H1 (cell line): ENCODE results near the gene VSTM2B.

Source experiments
- CTCF ChIP-seq, 3 experiments: IDR thresholded peaks; 1 replicate in 2 of 3; 2 replicates in 1 of 3; pipeline versions ENCODE4 v1.5.1 to v1.6.1; 2011; ENCODE audit warnings: low read length in 3 of 3, mild to moderate bottlenecking in 3 of 3, inconsistent platforms in 2 of 3, low read depth in 1 of 3, moderate library complexity in 1 of 3; ENCODE audit not compliant: insufficient read depth in 1 of 3; ENCODE audit errors: control extremely low read depth in 1 of 3
- EP300 ChIP-seq, 2 experiments: IDR thresholded peaks; 1 replicate in 1 of 2; 2 replicates in 1 of 2; pipeline ENCODE4 v1.6.1; 2011 to 2012; ENCODE audit warnings: low read depth in 2 of 2, low read length in 2 of 2, mild to moderate bottlenecking in 2 of 2, borderline replicate concordance in 1 of 2, inconsistent platforms in 1 of 2, moderate library complexity in 1 of 2
- EZH2 ChIP-seq: fragments of 200-600 bp; sonication (generic); IDR thresholded peaks from 2 replicates; pipeline ENCODE4 v1.7.1; 2012; ENCODE audit warnings: low read depth, mild to moderate bottlenecking, moderate library complexity, low read length, inconsistent platforms; ENCODE audit not compliant: severe bottlenecking
- GABPA ChIP-seq: IDR thresholded peaks from 2 replicates; pipeline ENCODE4 v1.6.1; 2011; ENCODE audit warnings: mild to moderate bottlenecking, low read length, moderate library complexity, borderline replicate concordance; ENCODE audit not compliant: insufficient read depth
- MAX ChIP-seq: IDR thresholded peaks from 2 replicates; pipeline ENCODE4 v1.6.1; 2012; ENCODE audit warnings: inconsistent platforms
- SUZ12 ChIP-seq: fragments of 200-600 bp; sonication (generic); IDR thresholded peaks from 2 replicates; pipeline ENCODE4 v1.6.1; 2012; ENCODE audit warnings: mild to moderate bottlenecking, inconsistent platforms, low read length, moderate library complexity, mixed read lengths
- TAF1 ChIP-seq: IDR thresholded peaks from 2 replicates; pipeline ENCODE4 v1.6.1; 2011; ENCODE audit warnings: mild to moderate bottlenecking, low read depth, low read length
- TBP ChIP-seq: IDR thresholded peaks from 2 replicates; pipeline ENCODE4 v1.6.1; 2011; ENCODE audit warnings: low read depth, low read length, improper control_type of control experiment

- TF ChIP-seq TBP (no peak), SUZ12 (no peak), EP300 (IDR thresholded peaks at IDR 0.05; ENCODE audit: borderline replicate concordance in 1 of 2, low read depth in 2 of 2, low read length in 2 of 2) (no peak), GABPA (no peak), TAF1 (no peak), CTCF (IDR thresholded peaks at IDR 0.05; ENCODE audit: control extremely low read depth in 1 of 3, insufficient read depth in 1 of 3, low read depth in 1 of 3, low read length in 3 of 3) (no peak), EZH2 (no peak), MAX (no peak)
These were observed 53.6 kb downstream of the VSTM2B start for GRCh38 chr19:29579308-29579910.
